Vagina (tissue), 2 donors: ENCODE results near the gene THSD7A. TPM values are rescaled to one million over a fixed set of nuclear protein-coding genes. Genes with fewer than 3 reads are reported as not detected.

Source experiments
- DNase-seq, 2 donors: peaks; one replicate each; pipeline ENCODE4 v3.0.0-alpha.2; 2017; ENCODE audit errors: extremely low spot score in 2 of 2
- H3K27ac ChIP-seq: fragments of 200-600 bp; sonication (generic); one replicate; pipeline ENCODE4 v1.5.1; 2019
- H3K27me3 ChIP-seq: fragments of 200-600 bp; sonication (generic); one replicate; pipeline ENCODE4 v1.5.1; 2019
- H3K36me3 ChIP-seq, 2 donors: fragments of 200-600 bp; sonication (generic); one replicate each; pipeline ENCODE4 v1.5.1; 2017 to 2019
- H3K4me1 ChIP-seq: fragments of 200-600 bp; sonication (generic); one replicate; pipeline ENCODE4 v1.5.1; 2019
- H3K4me3 ChIP-seq, 2 donors: fragments of 200-600 bp; sonication (generic); 1 replicate in 1 of 2; 2 replicates in 1 of 2; pipeline ENCODE4 v1.5.1; 2016 to 2019
- H3K9me3 ChIP-seq: fragments of 200-600 bp; sonication (generic); one replicate; pipeline ENCODE4 v1.5.1; 2019
- POLR2A ChIP-seq, 2 donors: fragments of 450-650 bp; IDR thresholded peaks; one replicate each; pipeline ENCODE4 v1.6.1; 2017; ENCODE audit warnings: antibody characterized with exemption in 2 of 2, mild to moderate bottlenecking in 2 of 2, moderate library complexity in 2 of 2
- POLR2AphosphoS5 ChIP-seq, 2 donors: sonication (generic); formaldehyde crosslinking; IDR thresholded peaks; one replicate each; pipeline ENCODE4 v1.9.0; 2017; ENCODE audit warnings: antibody characterized with exemption in 2 of 2, mild to moderate bottlenecking in 2 of 2, low read depth in 1 of 2; ENCODE audit not compliant: insufficient read depth in 1 of 2
- intact Hi-C: fragments of 100-400 bp; cut with DNase I; formaldehyde crosslinking; loops from one replicate; pipeline ENCODE4 v1.15.1; 2023
- total RNA-seq: library from RNA; depleted of rRNA; stranded (reverse); fragments of >200 nt; gene quantifications from one replicate; pipeline ENCODE4 v1.2.3, GENCODE V29; 2016
- TF ChIP-seq, protein P1 (sequence below), 3 experiments: fragments of 450-650 bp in 2 of 3; fragments of 200-600 bp in 1 of 3; sonication (generic) in 1 of 3; IDR thresholded peaks; one replicate each; pipeline ENCODE4 v1.5.1; 2017 to 2019; ENCODE audit warnings: antibody characterized with exemption in 3 of 3, mild to moderate bottlenecking in 2 of 3, moderate library complexity in 2 of 3

Gene THSD7A
- total RNA-seq, 1 donor from 2014 or later: 9.3 TPM

DNA sequence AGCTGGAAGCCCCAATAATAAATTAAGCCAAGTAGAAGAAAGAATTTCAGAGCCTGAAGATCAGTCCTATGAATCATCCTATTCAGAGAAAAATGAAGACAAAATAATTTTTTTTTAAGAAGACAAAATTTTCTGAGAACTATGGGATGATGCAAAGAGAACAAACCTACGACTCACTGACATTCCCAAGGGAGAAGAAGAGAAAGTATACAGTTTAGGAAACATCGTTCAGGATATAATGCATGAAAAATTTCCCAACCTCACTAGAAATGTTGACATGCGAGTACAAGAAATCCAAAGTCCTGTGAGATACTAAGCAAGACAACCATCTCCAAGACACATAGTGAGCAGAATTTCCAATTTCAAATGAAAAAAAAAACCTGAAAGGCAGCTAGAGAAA is 150.5 kb downstream of the THSD7A start:
- H3K27me3 ChIP-seq: no peaks in the 10 kb centered on the region
- H3K4me3 ChIP-seq: no peak overlapping the region
- H3K27ac ChIP-seq: no peak overlapping the region
- no peak for DNase-seq
- intact Hi-C loops: no loop called here
- no peaks in the 10 kb centered on the region for H3K36me3 ChIP-seq
- H3K9me3 ChIP-seq: peaks cover 4% of the 10 kb centered on the region
- H3K4me1 ChIP-seq: no peaks in the 10 kb centered on the region
- TF ChIP-seq, protein P1, sequence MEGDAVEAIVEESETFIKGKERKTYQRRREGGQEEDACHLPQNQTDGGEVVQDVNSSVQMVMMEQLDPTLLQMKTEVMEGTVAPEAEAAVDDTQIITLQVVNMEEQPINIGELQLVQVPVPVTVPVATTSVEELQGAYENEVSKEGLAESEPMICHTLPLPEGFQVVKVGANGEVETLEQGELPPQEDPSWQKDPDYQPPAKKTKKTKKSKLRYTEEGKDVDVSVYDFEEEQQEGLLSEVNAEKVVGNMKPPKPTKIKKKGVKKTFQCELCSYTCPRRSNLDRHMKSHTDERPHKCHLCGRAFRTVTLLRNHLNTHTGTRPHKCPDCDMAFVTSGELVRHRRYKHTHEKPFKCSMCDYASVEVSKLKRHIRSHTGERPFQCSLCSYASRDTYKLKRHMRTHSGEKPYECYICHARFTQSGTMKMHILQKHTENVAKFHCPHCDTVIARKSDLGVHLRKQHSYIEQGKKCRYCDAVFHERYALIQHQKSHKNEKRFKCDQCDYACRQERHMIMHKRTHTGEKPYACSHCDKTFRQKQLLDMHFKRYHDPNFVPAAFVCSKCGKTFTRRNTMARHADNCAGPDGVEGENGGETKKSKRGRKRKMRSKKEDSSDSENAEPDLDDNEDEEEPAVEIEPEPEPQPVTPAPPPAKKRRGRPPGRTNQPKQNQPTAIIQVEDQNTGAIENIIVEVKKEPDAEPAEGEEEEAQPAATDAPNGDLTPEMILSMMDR (IDR thresholded peaks at IDR 0.05): no peak
- TF ChIP-seq POLR2AphosphoS5 (IDR thresholded peaks at IDR 0.05; ENCODE audit: insufficient read depth in 1 of 2, low read depth in 1 of 2) (no peak), POLR2A (IDR thresholded peaks at IDR 0.05) (no peak)

DNA sequence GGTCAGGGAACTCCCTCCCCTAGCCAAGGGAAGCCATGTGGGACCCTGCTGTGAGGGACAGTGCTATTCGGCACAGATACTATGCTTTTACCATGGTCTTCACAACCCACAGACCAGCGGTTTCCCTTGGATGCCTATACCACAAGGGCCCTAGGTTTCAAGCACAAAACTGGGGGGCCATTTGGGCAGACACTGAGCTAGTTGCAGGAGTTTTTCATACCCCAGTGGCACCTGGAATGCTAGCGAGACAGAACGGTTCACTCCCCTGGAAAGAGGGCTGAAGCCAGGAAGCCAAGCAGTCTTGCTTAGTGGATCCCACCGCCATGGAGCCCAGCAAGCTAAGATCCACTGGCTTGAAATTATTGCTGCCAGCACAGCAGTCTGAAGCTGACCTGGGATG is 156.8 kb downstream of the THSD7A start:
- Histone ChIP-seq H3K9me3 (no peaks in the 10 kb centered on the region), H3K4me3 (no peak overlapping the region), H3K27me3 (no peaks in the 10 kb centered on the region), H3K4me1 (no peaks in the 10 kb centered on the region), H3K27ac (no peak overlapping the region), H3K36me3 (no peaks in the 10 kb centered on the region)
- TF ChIP-seq, protein P1 (IDR thresholded peaks at IDR 0.05): no peak
- TF ChIP-seq POLR2A (IDR thresholded peaks at IDR 0.05) (no peak), POLR2AphosphoS5 (IDR thresholded peaks at IDR 0.05; ENCODE audit: insufficient read depth in 1 of 2, low read depth in 1 of 2) (no peak)
- intact Hi-C loops: no loop called here
- no peak for DNase-seq

- Histone ChIP-seq H3K27me3 (no peaks in the 10 kb centered on the region), H3K4me1 (no peaks in the 10 kb centered on the region), H3K36me3 (no peaks in the 10 kb centered on the region), H3K9me3 (no peaks in the 10 kb centered on the region), H3K27ac (no peak overlapping the region), H3K4me3 (no peak overlapping the region)
- TF ChIP-seq POLR2A (IDR thresholded peaks at IDR 0.05) (no peak), POLR2AphosphoS5 (IDR thresholded peaks at IDR 0.05; ENCODE audit: insufficient read depth in 1 of 2, low read depth in 1 of 2) (no peak)
- TF ChIP-seq, protein P1 (IDR thresholded peaks at IDR 0.05): no peak
- intact Hi-C loops: no loop called here
- no peak for DNase-seq
Observed at GRCh38 chr7:11668727-11669126, 163.3 kb downstream of the THSD7A start.

DNA sequence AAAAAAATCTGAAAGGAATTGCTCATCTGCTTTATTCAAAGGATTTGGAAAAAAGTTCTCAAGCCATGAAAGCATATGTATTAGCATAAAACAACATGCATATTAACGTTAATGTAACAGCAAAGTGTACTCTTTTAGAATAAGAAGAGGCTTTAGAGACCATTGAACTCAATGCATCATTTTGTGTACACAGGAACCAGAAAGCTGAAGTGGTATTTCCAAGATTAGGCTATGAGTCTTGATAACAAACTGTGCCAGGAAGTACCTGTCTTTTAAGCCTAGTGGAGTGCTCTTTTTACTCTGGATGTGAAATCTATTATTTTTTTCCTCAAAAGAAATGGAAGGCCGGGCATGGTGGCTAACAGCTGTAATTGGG is 164.2 kb downstream of the THSD7A start:
- H3K27me3 ChIP-seq: no peaks in the 10 kb centered on the region
- TF ChIP-seq, protein P1 (IDR thresholded peaks at IDR 0.05): no peak
- TF ChIP-seq POLR2AphosphoS5 (IDR thresholded peaks at IDR 0.05; ENCODE audit: insufficient read depth in 1 of 2, low read depth in 1 of 2) (no peak), POLR2A (IDR thresholded peaks at IDR 0.05) (no peak)
- intact Hi-C loops: no loop called here

DNA sequence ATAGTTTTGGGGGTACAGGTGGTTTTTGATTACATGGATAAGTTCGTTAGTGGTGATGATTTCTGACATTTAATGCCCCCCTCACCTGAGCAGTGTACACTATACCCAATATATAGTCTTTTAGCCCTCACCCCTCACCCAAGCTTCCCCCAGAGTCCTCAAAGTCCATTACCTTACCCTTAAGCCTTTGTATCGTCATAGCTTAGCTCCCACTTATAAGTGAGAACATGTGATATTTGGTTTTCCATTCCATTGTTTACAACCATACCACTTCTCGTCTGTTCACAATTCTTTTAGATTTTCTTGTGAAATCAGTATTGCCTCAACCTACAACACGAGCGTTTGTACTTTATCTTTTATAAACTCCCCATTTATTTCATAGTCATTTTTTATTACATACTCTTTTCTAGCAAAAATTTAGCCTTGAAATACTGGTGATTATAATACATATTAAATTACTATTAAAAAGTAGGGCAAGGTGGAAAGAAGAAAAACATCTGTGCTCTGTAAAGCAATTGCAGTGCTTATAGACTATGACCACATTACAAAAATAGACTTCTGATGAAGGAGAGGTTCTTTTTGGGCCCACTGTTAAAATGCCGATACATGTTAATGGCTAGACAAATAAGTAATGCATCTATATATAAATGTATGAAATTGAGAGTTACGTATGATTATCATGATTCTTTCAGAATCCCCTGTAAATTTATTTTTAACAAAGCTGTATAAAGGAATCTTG is 164.8 kb downstream of the THSD7A start:
- TF ChIP-seq POLR2A (IDR thresholded peaks at IDR 0.05) (no peak), POLR2AphosphoS5 (IDR thresholded peaks at IDR 0.05; ENCODE audit: insufficient read depth in 1 of 2, low read depth in 1 of 2) (no peak)
- TF ChIP-seq, protein P1 (IDR thresholded peaks at IDR 0.05): no peak
- Histone ChIP-seq H3K36me3 (no peaks in the 10 kb centered on the region), H3K4me1 (no peaks in the 10 kb centered on the region), H3K4me3 (no peak overlapping the region), H3K27ac (no peak overlapping the region), H3K27me3 (no peaks in the 10 kb centered on the region), H3K9me3 (no peaks in the 10 kb centered on the region)
- intact Hi-C loops: no loop called here
- no peak for DNase-seq

More for the DNA sequence above, 164.2 kb downstream of the THSD7A start:
- Histone ChIP-seq H3K36me3 (no peaks in the 10 kb centered on the region), H3K27ac (no peak overlapping the region), H3K9me3 (no peaks in the 10 kb centered on the region), H3K4me1 (no peaks in the 10 kb centered on the region), H3K4me3 (no peak overlapping the region)
- DNase-seq: no peak
